K562 (cell line): ENCODE data around the gene LCN12. TPM values are rescaled to one million over a fixed set of nuclear protein-coding genes. Genes with fewer than 3 reads are reported as not detected.
A peak's percentile ranks its signal among the peaks of the same experiment; 100 is the strongest.

Experiments used
- ATAC-seq: fragments of 200-7000 bp; cut with Tn5 transposase; 3 replicates; pipeline ENCODE4 v1.9.1; 2020; ENCODE audit warnings: moderate library complexity
- BruUV-seq: library from RNA; stranded (reverse); fragments of 400-500 nt; replicated peaks from 2 replicates; lab custom pipeline; 2021; lab: Mats Ljungman, UMichigan
- CTCF ChIA-PET: fragments of 300-600 bp; formaldehyde crosslinking; extraction: SDS; loops from one replicate; lab custom pipeline; 2021; ENCODE audit warnings: low intra/inter-chr PET ratio; lab: Yijun Ruan, JAX
- POLR2A ChIA-PET: fragments of 300-600, 350-650 bp; sonication (Branson Sonifier 250); formaldehyde crosslinking; extraction: SDS; loops from one replicate; lab custom pipeline; 2021; ENCODE audit warnings: antibody characterized with exemption, inconsistent platforms; lab: Yijun Ruan, JAX
- DNase-seq, 4 experiments: peaks; one replicate each; pipeline versions ENCODE4 v3.0.0 to v3.0.0-alpha.2; 2011 to 2018; ENCODE audit warnings: low spot score in 3 of 4, mixed read lengths in 3 of 4; ENCODE audit errors: extremely low read depth in 1 of 4
- FAIRE-seq: peaks from 2 replicates; lab custom pipeline; 2011; peaks lifted over from hg19 to GRCh38; lab: Jason Lieb, UNC
- H2AFZ ChIP-seq: 2 replicates; pipeline ENCODE4 v1.6.0; 2011; ENCODE audit warnings: low read depth, low read length, control low read depth, inconsistent platforms
- H3K27ac ChIP-seq: fragments of 200-600 bp; 3 replicates; pipeline ENCODE4 v1.8.0; 2011; ENCODE audit warnings: low read depth, mild to moderate bottlenecking, control low read depth, inconsistent platforms, low read length, moderate library complexity, mixed read lengths; ENCODE audit errors: extremely low read depth
- H3K27me3 ChIP-seq, 2 experiments: fragments of 300-600 bp in 1 of 2; 2 replicates in 1 of 2; 3 replicates in 1 of 2; pipeline versions ENCODE4 v1.6.0 to v1.8.0; 2011; ENCODE audit warnings: inconsistent platforms in 2 of 2, low read length in 2 of 2, mild to moderate bottlenecking in 1 of 2, mixed read lengths in 1 of 2, moderate library complexity in 1 of 2; ENCODE audit not compliant: control insufficient read depth in 2 of 2, insufficient read depth in 2 of 2
- H3K36me3 ChIP-seq: fragments of 300-600 bp; 3 replicates; pipeline ENCODE4 v1.8.0; 2011; ENCODE audit warnings: mild to moderate bottlenecking, low read length, inconsistent platforms; ENCODE audit not compliant: control insufficient read depth, insufficient read depth
- H3K4me1 ChIP-seq, 2 experiments: fragments of 200-600 bp in 1 of 2; replicated peaks in 1 of 2; 2 replicates in 1 of 2; 3 replicates in 1 of 2; pipeline versions ENCODE4 v1.5.1 to v1.8.0; 2011; ENCODE audit warnings: inconsistent platforms in 2 of 2, low read length in 2 of 2, mild to moderate bottlenecking in 1 of 2, mixed read lengths in 1 of 2, moderate library complexity in 1 of 2; ENCODE audit not compliant: control insufficient read depth in 2 of 2, insufficient read depth in 2 of 2
- H3K4me2 ChIP-seq: 2 replicates; pipeline ENCODE4 v1.6.1; 2011; ENCODE audit warnings: low read length, control low read depth, inconsistent platforms, mixed read lengths; ENCODE audit not compliant: insufficient read depth
- H3K4me3 ChIP-seq: fragments of 200-600 bp; sonication (generic), shearing (Covaris generic); 2 replicates; pipeline ENCODE4 v1.5.1; 2016; ENCODE audit warnings: control low read depth, inconsistent platforms
- H3K79me2 ChIP-seq: fragments of 200-600 bp; 3 replicates; pipeline ENCODE4 v1.8.0; 2011; ENCODE audit warnings: low read length, inconsistent platforms; ENCODE audit not compliant: control insufficient read depth, insufficient read depth
- H3K9ac ChIP-seq, 2 experiments: 2 replicates each; pipeline versions ENCODE4 v1.6.0 to v1.6.1; 2011; ENCODE audit warnings: low read depth in 2 of 2, low read length in 2 of 2, control low read depth in 1 of 2, inconsistent platforms in 1 of 2, mild to moderate bottlenecking in 1 of 2, mixed read lengths in 1 of 2; ENCODE audit not compliant: insufficient read depth in 1 of 2
- H3K9me1 ChIP-seq: one replicate; pipeline ENCODE4 v1.6.0; 2011; ENCODE audit warnings: inconsistent platforms, mild to moderate bottlenecking, low read length, moderate library complexity; ENCODE audit not compliant: control insufficient read depth, insufficient read depth
- H3K9me3 ChIP-seq: replicated peaks from 2 replicates; pipeline ENCODE4 v1.5.1; 2011; ENCODE audit warnings: low read depth, low read length, inconsistent platforms; ENCODE audit not compliant: control insufficient read depth, insufficient read depth
- H4K20me1 ChIP-seq: replicated peaks from 2 replicates; pipeline ENCODE4 v1.6.1; 2011; ENCODE audit warnings: low read length, inconsistent platforms, mixed read lengths; ENCODE audit not compliant: control insufficient read depth, insufficient read depth
- ZNF76 ChIP-seq: fragments of 250-450 bp; sonication (Bioruptor Pico); IDR thresholded peaks from 2 replicates; pipeline ENCODE4 v1.4.0; 2020; ENCODE audit warnings: mild to moderate bottlenecking, moderate library complexity, borderline replicate concordance
- WGBS: fragments of 100-300 bp; shearing (Covaris generic); methylation state at CpG from one replicate; pipeline ENCODE4 v1.1.6; 2016; ENCODE audit warnings: low coverage, mixed read lengths; ENCODE audit not compliant: insufficient coverage; ENCODE audit errors: missing lambda C conversion rate; 5-methylcytosine and 5-hydroxymethylcytosine counted together
- in situ Hi-C: fragments of 300-500 bp; cut with MboI; formaldehyde crosslinking; loops from 4 replicates; pipeline ENCODE4 v1.15.0; 2018; ENCODE audit warnings: inconsistent platforms, mixed read lengths
- intact Hi-C: fragments of 100-400 bp; cut with micrococcal nuclease; formaldehyde crosslinking; loops from 2 replicates; pipeline ENCODE4 v1.14.2; 2022
- polyA plus RNA-seq, 8 experiments: library from polyadenylated mRNA; depleted of rRNA in 4 of 8; stranded (reverse) in 5 of 8; unstranded in 3 of 8; fragments of >200 nt; fragmentation: Nextera tagmentation in 2 of 8; fragmentation: Illumina TruSeq in 1 of 8; extraction: Ambion mirVana in 2 of 8; extraction: Trizol in 1 of 8; gene quantifications; 2 replicates each; pipeline versions ENCODE4 v1.2.1 to v1.2.3, GENCODE V29; 2011 to 2014; ENCODE audit warnings: inconsistent platforms in 1 of 8, missing spikeins in 1 of 8
- total RNA-seq, 7 experiments: library from RNA; depleted of rRNA in 6 of 7; stranded (reverse); fragments of >200 nt in 6 of 7; fragmentation: Illumina TruSeq in 2 of 7; extraction: Trizol in 2 of 7; gene quantifications; 2 replicates each; pipeline versions ENCODE4 v1.2.1 to v1.2.3, GENCODE V29; 2011 to 2021; ENCODE audit warnings: low replicate concordance in 1 of 7
- TF ChIP-seq, protein P1 (sequence below): sonication (generic); formaldehyde crosslinking; IDR thresholded peaks from 2 replicates; pipeline ENCODE4 v1.8.1; 2023; ENCODE audit warnings: mild to moderate bottlenecking, missing genetic modification reagents

Gene LCN12
- total and polyA plus RNA-seq, 9 of the 15 experiments (the other 6 are each of a cell fraction or from before 2014, with no cell fraction given): 0.05 TPM; not detected in 8

DNA sequence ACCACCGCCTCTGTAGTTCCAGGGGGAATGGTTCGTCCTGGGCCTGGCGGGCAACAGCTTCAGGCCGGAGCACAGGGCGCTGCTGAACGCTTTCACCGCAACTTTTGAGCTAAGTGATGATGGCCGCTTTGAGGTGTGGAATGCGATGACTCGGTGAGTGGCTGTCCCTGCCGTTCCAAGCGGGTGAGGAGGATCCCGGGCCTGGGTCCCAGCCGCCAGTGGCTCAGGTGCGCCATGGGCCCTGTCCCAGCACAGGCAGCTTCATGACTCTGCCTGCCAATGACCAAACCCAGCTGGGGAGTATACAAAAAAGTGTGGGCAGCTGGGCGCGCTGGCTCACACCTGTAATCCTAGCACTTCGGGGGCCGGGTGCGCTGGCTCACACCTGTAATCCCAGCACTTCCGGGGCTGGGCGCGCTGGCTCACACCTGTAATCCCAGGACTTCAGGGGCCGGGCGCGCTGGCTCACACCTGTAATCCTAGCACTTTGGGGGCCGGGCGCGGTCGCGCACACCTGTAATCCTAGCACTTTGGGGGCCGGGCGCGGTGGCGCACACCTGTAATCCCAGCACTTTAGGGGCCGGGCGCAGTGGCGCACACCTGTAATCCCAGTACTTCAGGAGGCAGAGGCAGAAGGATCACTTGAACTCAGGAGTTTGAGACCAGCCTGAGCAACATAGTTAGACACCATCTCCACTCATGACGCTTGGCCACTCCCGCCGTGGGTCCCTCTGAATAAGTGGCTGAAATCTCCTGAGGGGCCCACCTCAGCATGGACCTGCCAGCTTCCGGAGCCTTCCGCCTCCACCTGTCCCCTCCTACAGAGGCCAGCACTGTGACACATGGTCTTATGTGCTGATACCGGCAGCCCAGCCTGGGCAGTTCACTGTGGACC lies 1.1 kb downstream of the LCN12 start:
- Histone ChIP-seq H3K36me3 (no peaks in the 10 kb centered on the region), H3K9ac (peak overlapping the region in 1 of 2 experiments; percentile 35; a peak in 1 of 4 replicates), H3K27me3 (peaks cover 2 to 7% of the 10 kb centered on the region in 2 experiments; a peak in 3 of 5 replicates), H3K9me3 (no peaks in the 10 kb centered on the region), H3K4me3 (no peak overlapping the region), H3K4me2 (no peak overlapping the region), H2AFZ (no peak overlapping the region), H3K27ac (no peak overlapping the region), H3K9me1 (peaks cover 2% of the 10 kb centered on the region), H4K20me1 (0 out of 2 replicates have a peak, but pooled peaks cover 4% of the 10 kb centered on the region), H3K4me1 (peaks cover 2 to 61% of the 10 kb centered on the region in 2 experiments; a peak in 4 of 5 replicates), H3K79me2 (no peaks in the 10 kb centered on the region)
- in situ Hi-C loops: no loop called here
- ChIA-PET POLR2A (interaction anchor here (0.6 to 0.7 kb wide), 3 partner anchors 25 to 49 kb away, joined by 3 to 4 read pairs (median 3); no protein-coding TSS in a partner anchor), CTCF (no interaction called here)
- no peak for FAIRE-seq
- BruUV-seq: no TSS peak
- WGBS: 71% methylated on average over 31 of the region's 44 CpGs
- no peak for ATAC-seq
- no peak for DNase-seq
- intact Hi-C loops: no loop called here
- no peak for TF ChIP-seq ZNF76 (CRISPR knock-in tag)
- TF ChIP-seq, protein P1, sequence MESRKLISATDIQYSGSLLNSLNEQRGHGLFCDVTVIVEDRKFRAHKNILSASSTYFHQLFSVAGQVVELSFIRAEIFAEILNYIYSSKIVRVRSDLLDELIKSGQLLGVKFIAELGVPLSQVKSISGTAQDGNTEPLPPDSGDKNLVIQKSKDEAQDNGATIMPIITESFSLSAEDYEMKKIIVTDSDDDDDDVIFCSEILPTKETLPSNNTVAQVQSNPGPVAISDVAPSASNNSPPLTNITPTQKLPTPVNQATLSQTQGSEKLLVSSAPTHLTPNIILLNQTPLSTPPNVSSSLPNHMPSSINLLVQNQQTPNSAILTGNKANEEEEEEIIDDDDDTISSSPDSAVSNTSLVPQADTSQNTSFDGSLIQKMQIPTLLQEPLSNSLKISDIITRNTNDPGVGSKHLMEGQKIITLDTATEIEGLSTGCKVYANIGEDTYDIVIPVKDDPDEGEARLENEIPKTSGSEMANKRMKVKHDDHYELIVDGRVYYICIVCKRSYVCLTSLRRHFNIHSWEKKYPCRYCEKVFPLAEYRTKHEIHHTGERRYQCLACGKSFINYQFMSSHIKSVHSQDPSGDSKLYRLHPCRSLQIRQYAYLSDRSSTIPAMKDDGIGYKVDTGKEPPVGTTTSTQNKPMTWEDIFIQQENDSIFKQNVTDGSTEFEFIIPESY: peak; percentile 87
